Adrenal gland (tissue), 12 donors: ENCODE measurements around the gene GSK3B. TPM values are rescaled to one million over a fixed set of nuclear protein-coding genes. Genes with fewer than 3 reads are reported as not detected.

Experiments used
- DNase-seq, 7 donors: peaks; one replicate each; pipeline ENCODE4 v3.0.0-alpha.2; 2019 to 2020
- H3K27ac ChIP-seq, 5 donors: fragments of 200-600 bp; sonication (generic) in 4 of 5; 1 replicate in 3 of 5; 2 replicates in 2 of 5; pipeline versions ENCODE4 v1.5.1 to v1.8.0; 2016 to 2020; ENCODE audit warnings: mild to moderate bottlenecking in 1 of 5
- H3K27me3 ChIP-seq: fragments of 200-600 bp; 2 replicates; pipeline ENCODE4 v1.8.0; 2021
- H3K36me3 ChIP-seq, 2 donors: fragments of 200-600 bp; replicated peaks in 1 of 2; 1 replicate in 1 of 2; 2 replicates in 1 of 2; pipeline versions ENCODE4 v1.5.1 to v1.8.0; 2018 to 2022
- H3K4me1 ChIP-seq, 2 donors: fragments of 200-600 bp; replicated peaks in 1 of 2; 1 replicate in 1 of 2; 2 replicates in 1 of 2; pipeline versions ENCODE4 v1.5.1 to v1.8.0; 2018 to 2021
- H3K4me3 ChIP-seq, 4 donors: fragments of 200-600 bp; sonication (generic) in 3 of 4; one replicate each; pipeline ENCODE4 v1.5.1; 2016 to 2018
- H3K9me3 ChIP-seq, 3 donors: fragments of 200-600 bp; sonication (generic) in 1 of 3; replicated peaks in 1 of 3; 1 replicate in 2 of 3; 2 replicates in 1 of 3; pipeline versions ENCODE4 v1.5.1 to v1.8.0; 2016 to 2021
- CTCF ChIP-seq, 6 experiments: fragments of 450-650 bp in 4 of 6; fragments of 200-600 bp in 2 of 6; sonication (generic) in 1 of 6; IDR thresholded peaks; 1 replicate in 5 of 6; 2 replicates in 1 of 6; pipeline versions ENCODE4 v1.5.1 to v1.8.0; 2016 to 2021; ENCODE audit warnings: antibody characterized with exemption in 6 of 6, mild to moderate bottlenecking in 2 of 6, moderate library complexity in 1 of 6
- POLR2A ChIP-seq, 2 donors: fragments of 450-650 bp; IDR thresholded peaks; one replicate each; pipeline ENCODE4 v1.6.1; 2017; ENCODE audit warnings: antibody characterized with exemption in 2 of 2, mild to moderate bottlenecking in 2 of 2, moderate library complexity in 1 of 2
- WGBS, 4 donors: extraction: QIAGEN DNeasy Blood & Tissue Kit in 2 of 4; methylation state at CpG; one replicate each; pipeline versions ENCODE4 v1.1.5 to v1.1.7; 2013 to 2017; 5-methylcytosine and 5-hydroxymethylcytosine counted together
- intact Hi-C, 2 donors: fragments of 100-400 bp; cut with DNase I; formaldehyde crosslinking; loops; one replicate each; pipeline versions ENCODE4 v1.14.1 to v1.15.0; 2022 to 2023
- polyA plus RNA-seq, 3 donors: library from polyadenylated mRNA; stranded (reverse); fragments of 200-250 nt in 2 of 3; fragments of 350-450 nt in 1 of 3; fragmentation: Illumina TruSeq in 1 of 3; extraction: RNeasy Lipid Tissue Mini Kit (QIAGEN cat#74804) in 1 of 3; gene quantifications; one replicate each; pipeline ENCODE4 v1.2.3, GENCODE V29; 2013 to 2014
- total RNA-seq, 9 donors: library from RNA; depleted of rRNA in 4 of 9; stranded (reverse); fragments of >200 nt in 4 of 9; fragments of 120-200 nt in 1 of 9; fragmentation: NEBNext Ultra II Directional in 1 of 9; extraction: Animal tissue kit (Norgen Biotek cat#: 25700) in 1 of 9; gene quantifications; one replicate each; pipeline versions ENCODE4 v1.1.0 to v1.2.4, GENCODE V29; 2013 to 2023
- donor health status: healthy with polysubstance abuse.
- donor health status: Bipolar disorder and iron deficiency.
- donor health status: DM: yes; HTN: yes; CAD: no.
- donor health status: DM: no; HTN: no; CAD: no.
- donor health status: DM: no; HTN: no; CAD: no.
- donor health status: DM: yes; HTN: yes; CAD: no.

GSK3B gene
- total and polyA plus RNA-seq, 12 donors: 10.0 to 63.7 (median 44.8) TPM

- Histone ChIP-seq H3K4me1 (no peaks in the 10 kb centered on the region), H3K27me3 (no peaks in the 10 kb centered on the region), H3K27ac (no peak overlapping the region), H3K9me3 (no peaks in the 10 kb centered on the region), H3K4me3 (no peak overlapping the region), H3K36me3 (no peaks in the 10 kb centered on the region)
- WGBS, 4 donors: 78 to 84% (median 81%) methylated on average over 2 of the region's 2 CpGs
- intact Hi-C loops: no loop called here
- TF ChIP-seq CTCF (IDR thresholded peaks at IDR 0.05): no peak
- TF ChIP-seq POLR2A (IDR thresholded peaks at IDR 0.05): no peak
- DNase-seq: no peak
Measured at GRCh38 chr3:120129718-120130513, 35.7 kb upstream of the GSK3B start.

GRCh38 chr3:120129051-120129450 lies 34.8 kb upstream of the GSK3B start:
- no peak overlapping the region for H3K4me3 ChIP-seq
- H3K27ac ChIP-seq: no peak overlapping the region
- no peaks in the 10 kb centered on the region for H3K4me1 ChIP-seq
- DNase-seq: no peak
- no peaks in the 10 kb centered on the region for H3K27me3 ChIP-seq
- no peaks in the 10 kb centered on the region for H3K9me3 ChIP-seq
- no peaks in the 10 kb centered on the region for H3K36me3 ChIP-seq
- intact Hi-C loops: no loop called here
- WGBS, 4 donors: 89 to 100% (median 93%) methylated on average over 1 of the region's 1 CpG
- TF ChIP-seq CTCF (IDR thresholded peaks at IDR 0.05) (no peak), POLR2A (IDR thresholded peaks at IDR 0.05) (no peak)

- no peaks in the 10 kb centered on the region for H3K36me3 ChIP-seq
- no peak overlapping the region for H3K4me3 ChIP-seq
- no peaks in the 10 kb centered on the region for H3K4me1 ChIP-seq
- TF ChIP-seq POLR2A (IDR thresholded peaks at IDR 0.05) (no peak), CTCF (IDR thresholded peaks at IDR 0.05) (no peak)
- no peaks in the 10 kb centered on the region for H3K9me3 ChIP-seq
- intact Hi-C loops: no loop called here
- DNase-seq: no peak
- H3K27ac ChIP-seq: no peak overlapping the region
- H3K27me3 ChIP-seq: no peaks in the 10 kb centered on the region
Measured at GRCh38 chr3:120125992-120126391, 31.7 kb upstream of the GSK3B start.

- DNase-seq: no peak
- Histone ChIP-seq H3K4me3 (no peak overlapping the region), H3K4me1 (no peaks in the 10 kb centered on the region), H3K9me3 (no peaks in the 10 kb centered on the region), H3K36me3 (no peaks in the 10 kb centered on the region), H3K27me3 (no peaks in the 10 kb centered on the region), H3K27ac (no peak overlapping the region)
- intact Hi-C loops: no loop called here
- 93 to 98% (median 94%) methylated on average over 7 of the region's 7 CpGs for WGBS, 4 donors
- TF ChIP-seq POLR2A (IDR thresholded peaks at IDR 0.05): no peak
- TF ChIP-seq CTCF (IDR thresholded peaks at IDR 0.05): no peak
Measured at GRCh38 chr3:120119846-120120510, 25.7 kb upstream of the GSK3B start.
